IMR-90 (cell line): ENCODE data around the gene OSCP1. TPM values are rescaled to one million over a fixed set of nuclear protein-coding genes. Genes with fewer than 3 reads are reported as not detected.

Experiments used
- ATAC-seq: fragments of 200-7000 bp; cut with Tn5 transposase; 2 replicates; pipeline ENCODE4 v1.9.1; 2020; ENCODE audit warnings: low read depth, mild to moderate bottlenecking, moderate library complexity
- BruUV-seq: library from RNA; stranded (reverse); fragments of 400-500 nt; replicated peaks from 2 replicates; lab custom pipeline; 2021; lab: Mats Ljungman, UMichigan
- CTCF ChIA-PET: fragments of 300-600 bp; formaldehyde crosslinking; extraction: SDS; loops from one replicate; lab custom pipeline; 2021; ENCODE audit warnings: antibody characterized with exemption; lab: Yijun Ruan, JAX
- POLR2A ChIA-PET: fragments of 300-600 bp; sonication (Branson Sonifier 250); formaldehyde crosslinking; loops from one replicate; lab custom pipeline; 2022; ENCODE audit warnings: antibody characterized with exemption; ENCODE audit not compliant: unreplicated experiment; lab: Charles Lee
- DNase-seq: peaks from one replicate; pipeline ENCODE4 v3.0.0; 2013
- H2AFZ ChIP-seq: replicated peaks from 2 replicates; pipeline ENCODE3; 2013; ENCODE audit warnings: low read length, mild to moderate bottlenecking; ENCODE audit not compliant: poor library complexity
- H2AK5ac ChIP-seq: 2 replicates; pipeline ENCODE4 v1.6.1; 2013; ENCODE audit warnings: low read depth, low read length, inconsistent platforms
- H2AK9ac ChIP-seq: replicated peaks from 2 replicates; pipeline ENCODE3; 2013; ENCODE audit warnings: mild to moderate bottlenecking, low read depth, low read length, moderate library complexity; ENCODE audit not compliant: poor library complexity
- H2BK120ac ChIP-seq: 2 replicates; pipeline ENCODE4 v1.6.1; 2013; ENCODE audit warnings: low read depth, low read length, inconsistent platforms
- H2BK15ac ChIP-seq: 3 replicates; pipeline ENCODE4 v1.6.1; 2013; ENCODE audit warnings: low read depth, low read length, inconsistent platforms
- H2BK20ac ChIP-seq: 2 replicates; pipeline ENCODE4 v1.6.1; 2013; ENCODE audit warnings: low read depth, mild to moderate bottlenecking, inconsistent platforms, low read length, moderate library complexity
- H2BK5ac ChIP-seq: 2 replicates; pipeline ENCODE4 v1.6.1; 2013; ENCODE audit warnings: mild to moderate bottlenecking, low read depth, low read length, inconsistent platforms; ENCODE audit not compliant: poor library complexity, severe bottlenecking
- H3K14ac ChIP-seq: replicated peaks from 2 replicates; pipeline ENCODE4 v1.6.1; 2013; ENCODE audit warnings: low read depth, low read length, inconsistent platforms
- H3K18ac ChIP-seq: 2 replicates; pipeline ENCODE4 v1.6.1; 2013; ENCODE audit warnings: low read depth, low read length, control low read depth
- H3K23ac ChIP-seq: 2 replicates; pipeline ENCODE4 v1.6.1; 2013; ENCODE audit warnings: low read depth, low read length, inconsistent platforms
- H3K27ac ChIP-seq: 2 replicates; pipeline ENCODE4 v1.5.1; 2013; ENCODE audit warnings: mild to moderate bottlenecking, control low read depth, low read length; ENCODE audit not compliant: insufficient read depth
- H3K27me3 ChIP-seq: 2 replicates; pipeline ENCODE4 v1.6.1; 2013; ENCODE audit warnings: low read length; ENCODE audit not compliant: control insufficient read depth, insufficient read depth
- H3K36me3 ChIP-seq: 2 replicates; pipeline ENCODE4 v1.6.1; 2013; ENCODE audit warnings: low read length, mixed read lengths; ENCODE audit not compliant: control insufficient read depth, insufficient read depth
- H3K4ac ChIP-seq: 2 replicates; pipeline ENCODE4 v1.6.1; 2013; ENCODE audit warnings: low read depth, low read length, inconsistent platforms
- H3K4me1 ChIP-seq: 2 replicates; pipeline ENCODE4 v1.6.1; 2013; ENCODE audit warnings: low read length, mixed read lengths; ENCODE audit not compliant: control insufficient read depth, insufficient read depth
- H3K4me2 ChIP-seq: 2 replicates; pipeline ENCODE4 v1.6.1; 2013; ENCODE audit warnings: low read depth, mild to moderate bottlenecking, control low read depth, low read length, moderate library complexity
- H3K4me3 ChIP-seq: 2 replicates; pipeline ENCODE4 v1.5.1; 2013; ENCODE audit warnings: low read depth, mild to moderate bottlenecking, control low read depth, low read length, moderate library complexity; ENCODE audit not compliant: insufficient read depth
- H3K56ac ChIP-seq: 2 replicates; pipeline ENCODE4 v1.6.1; 2013; ENCODE audit warnings: low read length, inconsistent platforms; ENCODE audit not compliant: insufficient read depth; ENCODE audit errors: extremely low read depth
- H3K79me1 ChIP-seq, 2 experiments: 2 replicates each; pipeline ENCODE4 v1.6.1; 2013; ENCODE audit warnings: low read length in 2 of 2, inconsistent platforms in 1 of 2, low read depth in 1 of 2
- H3K9ac ChIP-seq: 2 replicates; pipeline ENCODE4 v1.6.1; 2013; ENCODE audit warnings: low read depth, low read length, control low read depth
- H3K9me1 ChIP-seq: 2 replicates; pipeline ENCODE4 v1.6.1; 2013; ENCODE audit warnings: low read length, inconsistent platforms; ENCODE audit not compliant: insufficient read depth
- H3K9me3 ChIP-seq: 2 replicates; pipeline ENCODE4 v1.6.1; 2013; ENCODE audit warnings: low read length; ENCODE audit not compliant: control insufficient read depth, insufficient read depth
- H4K20me1 ChIP-seq: 2 replicates; pipeline ENCODE4 v1.6.1; 2013; ENCODE audit warnings: low read length, inconsistent platforms; ENCODE audit not compliant: insufficient read depth
- H4K5ac ChIP-seq: 2 replicates; pipeline ENCODE4 v1.6.1; 2013; ENCODE audit warnings: mild to moderate bottlenecking, low read depth, low read length, control low read depth
- H4K8ac ChIP-seq, 2 experiments: 2 replicates each; pipeline ENCODE4 v1.6.1; 2013; ENCODE audit warnings: low read depth in 2 of 2, low read length in 2 of 2, control low read depth in 1 of 2, inconsistent platforms in 1 of 2
- H4K91ac ChIP-seq: 2 replicates; pipeline ENCODE4 v1.6.1; 2013; ENCODE audit warnings: low read depth, low read length, inconsistent platforms; ENCODE audit not compliant: insufficient read depth
- CEBPB ChIP-seq: IDR thresholded peaks from 2 replicates; pipeline ENCODE4 v1.6.1; 2012; ENCODE audit warnings: low read depth, low read length, improper control_type of control experiment
- CHD1 ChIP-seq: IDR thresholded peaks from 2 replicates; pipeline ENCODE4 v1.6.1; 2012; ENCODE audit warnings: low read depth, low read length, improper control_type of control experiment
- FOS ChIP-seq: fragments of 150-350 bp; IDR thresholded peaks from 2 replicates; pipeline ENCODE4 v1.6.1; 2016; ENCODE audit warnings: low read depth, low read length
- MAZ ChIP-seq: IDR thresholded peaks from 2 replicates; pipeline ENCODE4 v1.6.1; 2012; ENCODE audit warnings: low read depth, mild to moderate bottlenecking, low read length, improper control_type of control experiment, moderate library complexity, borderline replicate concordance
- RAD21 ChIP-seq: IDR thresholded peaks from 2 replicates; pipeline ENCODE4 v1.6.1; 2012; ENCODE audit warnings: low read length, improper control_type of control experiment
- RCOR1 ChIP-seq: IDR thresholded peaks from 2 replicates; pipeline ENCODE4 v1.6.1; 2012; ENCODE audit warnings: mild to moderate bottlenecking, low read length, improper control_type of control experiment; ENCODE audit not compliant: insufficient replicate concordance
- RFX5 ChIP-seq: IDR thresholded peaks from 2 replicates; pipeline ENCODE4 v1.8.0; 2012; ENCODE audit warnings: low read depth, mild to moderate bottlenecking, low read length, moderate library complexity
- SMC3 ChIP-seq: fragments of 150-350 bp; IDR thresholded peaks from 2 replicates; pipeline ENCODE4 v1.6.1; 2016; ENCODE audit warnings: low read depth, mild to moderate bottlenecking, antibody characterized with exemption, low read length, moderate library complexity
- WGBS, 2 experiments: methylation state at CpG; one replicate each; pipeline versions ENCODE4 v1.1.5 to v1.1.7; 2013; ENCODE audit warnings: missing lambda C conversion rate in 2 of 2; ENCODE audit not compliant: insufficient read length in 1 of 2; ENCODE audit errors: extremely low coverage in 2 of 2; 5-methylcytosine and 5-hydroxymethylcytosine counted together
- dilution Hi-C: fragments of 300-500 bp; cut with HindIII; formaldehyde crosslinking; loops from one replicate; pipeline ENCODE4 v1.14.3; 2018; ENCODE audit warnings: low sequenced_read_pairs; ENCODE audit not compliant: unreplicated experiment
- in situ Hi-C: fragments of 300-500 bp; cut with MboI; formaldehyde crosslinking; loops from 3 replicates; pipeline ENCODE4 v1.14.3; 2019; ENCODE audit warnings: low sequenced_read_pairs, inconsistent platforms, mixed read lengths
- intact Hi-C: fragments of 100-400 bp; cut with micrococcal nuclease; formaldehyde crosslinking; loops from 2 replicates; pipeline ENCODE4 v1.10.0; 2022
- polyA plus RNA-seq, 3 experiments: library from polyadenylated mRNA; depleted of rRNA; stranded (reverse); fragments of >200 nt; gene quantifications; 2 replicates each; pipeline ENCODE4 v1.2.3, GENCODE V29; 2012; ENCODE audit warnings: low replicate concordance in 1 of 3
- total RNA-seq: library from RNA; depleted of rRNA; stranded (reverse); fragments of >200 nt; gene quantifications from 2 replicates; pipeline ENCODE4 v1.2.3, GENCODE V29; 2012

The OSCP1 gene
- total and polyA plus RNA-seq, 2 of the 4 experiments (the other 2 are of a cell fraction), result 7.8 to 11.8 TPM

DNA sequence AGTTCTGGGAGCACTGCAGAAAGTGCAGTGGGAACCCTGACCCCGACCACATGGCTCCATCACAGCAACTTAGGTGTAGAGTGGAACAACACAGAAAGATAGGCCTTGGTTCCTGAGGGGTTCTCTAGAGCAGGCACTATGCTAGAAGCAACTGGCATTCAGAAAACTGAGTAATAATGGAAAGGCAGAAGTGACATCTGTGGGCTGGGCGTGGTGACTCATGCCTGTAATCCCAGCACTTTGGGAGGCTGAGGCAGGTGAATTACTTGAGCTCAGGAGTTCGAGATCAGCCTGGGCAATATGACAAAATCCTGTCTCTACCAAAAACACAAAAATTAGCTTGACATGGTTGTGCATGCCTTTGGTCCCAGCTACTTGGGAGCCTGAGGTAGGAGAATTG is 8.7 kb upstream of the OSCP1 start (continued):
- TF ChIP-seq RCOR1, result no peak

DNA sequence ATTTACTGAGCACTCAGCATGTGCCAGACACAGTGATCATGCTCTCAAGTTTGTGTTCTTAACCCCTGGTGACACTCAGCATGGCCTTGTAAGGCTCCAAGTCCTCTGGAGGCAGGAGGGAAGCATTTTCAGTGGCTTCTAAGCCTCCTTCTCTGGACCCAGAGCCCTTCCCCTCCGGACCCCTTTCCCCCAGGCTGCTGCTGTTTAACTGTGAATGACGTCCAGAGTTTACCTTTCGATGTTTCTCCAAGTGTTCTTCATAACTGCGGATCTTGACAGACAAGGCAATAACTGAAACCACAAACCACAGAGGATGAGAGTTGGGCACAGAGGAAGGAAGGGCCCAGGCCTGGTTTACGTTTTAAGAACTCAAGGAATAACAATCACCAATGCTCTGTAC is 7.4 kb upstream of the OSCP1 start:
- POLR2A ChIA-PET, result no interaction called here
- ATAC-seq (no peak), DNase-seq (no peak)
- no peak overlapping the region for H3K56ac ChIP-seq
- no peak overlapping the region for H4K8ac ChIP-seq
- peaks cover 49% of the 10 kb centered on the region for H3K36me3 ChIP-seq
- no peaks in the 10 kb centered on the region for H4K20me1 ChIP-seq
- dilution Hi-C loops, result no loop called here
- in situ Hi-C loops, result loop anchor here (25.0 kb wide), 1 partner anchor 1555 kb away; the partner anchor contains the start of genes FHL3 and UTP11
- H2BK20ac ChIP-seq, result no peak overlapping the region
- peaks cover 8% of the 10 kb centered on the region for H3K9me1 ChIP-seq
- H2AK5ac ChIP-seq, result no peak overlapping the region
- H3K4me3 ChIP-seq, result no peak overlapping the region
- no peaks in the 10 kb centered on the region for H3K9me3 ChIP-seq
- intact Hi-C loops, result no loop called here
- H3K9ac ChIP-seq, result no peak overlapping the region
- H3K18ac ChIP-seq, result no peak overlapping the region
- peaks cover 5 to 18% of the 10 kb centered on the region in 2 experiments; a peak in 3 of 4 replicates for H3K79me1 ChIP-seq
- no peak overlapping the region for H2BK5ac ChIP-seq
- no peaks in the 10 kb centered on the region for H3K27me3 ChIP-seq
- BruUV-seq, result no TSS peak
- no peak for TF ChIP-seq FOS
- no peak for TF ChIP-seq RAD21
- TF ChIP-seq SMC3, result no peak
- no peak for TF ChIP-seq CEBPB
- no peak for TF ChIP-seq RCOR1
- no peak for TF ChIP-seq RFX5
- TF ChIP-seq MAZ, result no peak
- TF ChIP-seq CHD1, result no peak
- H3K4me2 ChIP-seq, result no peak overlapping the region
- H2AFZ ChIP-seq, result no peak overlapping the region
- H3K4me1 ChIP-seq, result no peaks in the 10 kb centered on the region
- no peak overlapping the region for H3K4ac ChIP-seq
- no peak overlapping the region for H3K27ac ChIP-seq
- no peak overlapping the region for H4K5ac ChIP-seq
- H3K14ac ChIP-seq, result no peak overlapping the region
- H2BK15ac ChIP-seq, result no peak overlapping the region
- H3K23ac ChIP-seq, result no peak overlapping the region
- WGBS, 2 experiments, result no CpG with 5 or more reads among the region's 5 CpGs
- no peak overlapping the region for H4K91ac ChIP-seq
- CTCF ChIA-PET, result no interaction called here
- H2BK120ac ChIP-seq, result no peak overlapping the region
- H2AK9ac ChIP-seq, result no peak overlapping the region
